Measurements from ENCODE around the gene CUL4A. TPM values are rescaled to one million over a fixed set of nuclear protein-coding genes. Genes with fewer than 3 reads are reported as not detected.

Gene CUL4A
- total and polyA plus RNA-seq, 2 experiments from 2014 or later = 67.5 to 195 TPM

DNA sequence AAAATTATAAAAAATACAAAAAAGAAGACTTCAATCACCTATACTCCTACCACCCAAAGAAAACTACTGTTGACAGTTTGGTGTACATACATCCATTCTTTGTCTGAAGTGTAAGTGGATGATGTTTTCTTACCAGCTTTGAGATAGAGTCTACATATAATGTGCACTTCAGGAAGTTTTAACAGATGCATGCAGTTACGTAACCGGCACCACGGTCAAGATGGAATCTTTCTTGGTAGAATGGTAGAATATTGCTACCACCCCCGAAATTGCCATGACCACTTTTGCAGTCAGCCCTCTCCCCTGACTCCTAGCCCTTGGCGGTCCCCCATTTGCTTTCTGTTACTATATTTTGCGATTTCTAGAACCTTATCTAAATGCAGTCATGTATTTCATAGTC, 1.4 kb downstream of the CUL4A start:
- H3K27me3 ChIP-seq (ENCODE audit: insufficient read depth) = no peaks in the 10 kb centered on the region

More for the DNA sequence above, 1.4 kb downstream of the CUL4A start:
- H3K27me3 Mint-ChIP-seq (ENCODE audit: insufficient read depth, low read depth, poor library complexity) = peaks cover 3% of the 10 kb centered on the region
- Histone ChIP-seq H3K79me2 (replicated peaks; ENCODE audit: insufficient read depth) (peaks cover 85% of the 10 kb centered on the region), H3K9me2 (ENCODE audit: insufficient read depth) (no peaks in the 10 kb centered on the region; the same call in 1 of the 2 replicates), H3K4me2 (peak overlapping the region; percentile 80), H3K27ac (ENCODE audit: low read depth) (peak overlapping the region; percentile 35; the same call in 1 of the 2 replicates), H3K4me3 (peak overlapping the region; percentile 62), H4K20me1 (replicated peaks; ENCODE audit: insufficient read depth) (peaks cover 45% of the 10 kb centered on the region), H3K4me1 (ENCODE audit: insufficient read depth) (peaks cover 34% of the 10 kb centered on the region), H2AFZ (no peak overlapping the region), H3K36me3 (ENCODE audit: insufficient read depth) (no peaks in the 10 kb centered on the region), H3F3A (replicated peaks; ENCODE audit: low read depth) (0 out of 2 replicates have a peak, but pooled peaks cover 10% of the 10 kb centered on the region)
- ATAC-seq (no peak), DNase-seq (ENCODE audit: low spot score) (no peak)
- no peaks in the 10 kb centered on the region for H3K9me3 Mint-ChIP-seq
- no peak for TF ChIP-seq STAT1 (IDR thresholded peaks at IDR 0.05; ENCODE audit: unreplicated experiment)
- TF ChIP-seq POLR2AphosphoS5 (IDR thresholded peaks at IDR 0.05; ENCODE audit: low read depth) = no peak
- TF ChIP-seq, protein P1, sequence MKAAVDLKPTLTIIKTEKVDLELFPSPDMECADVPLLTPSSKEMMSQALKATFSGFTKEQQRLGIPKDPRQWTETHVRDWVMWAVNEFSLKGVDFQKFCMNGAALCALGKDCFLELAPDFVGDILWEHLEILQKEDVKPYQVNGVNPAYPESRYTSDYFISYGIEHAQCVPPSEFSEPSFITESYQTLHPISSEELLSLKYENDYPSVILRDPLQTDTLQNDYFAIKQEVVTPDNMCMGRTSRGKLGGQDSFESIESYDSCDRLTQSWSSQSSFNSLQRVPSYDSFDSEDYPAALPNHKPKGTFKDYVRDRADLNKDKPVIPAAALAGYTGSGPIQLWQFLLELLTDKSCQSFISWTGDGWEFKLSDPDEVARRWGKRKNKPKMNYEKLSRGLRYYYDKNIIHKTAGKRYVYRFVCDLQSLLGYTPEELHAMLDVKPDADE (IDR thresholded peaks at IDR 0.05) = no peak
- no peak for TF ChIP-seq EZH2phosphoT487 (IDR thresholded peaks at IDR 0.05; ENCODE audit: unreplicated experiment)
- no peak for TF ChIP-seq EZH2 (IDR thresholded peaks at IDR 0.05; ENCODE audit: low read depth, unreplicated experiment)
- no peak for TF ChIP-seq NANOG (IDR thresholded peaks at IDR 0.05; ENCODE audit: borderline replicate concordance)
- TF ChIP-seq ZNF114 (CRISPR knock-in tag; IDR thresholded peaks at IDR 0.05) = no peak
- no peak for TF ChIP-seq ZNF331 (CRISPR knock-in tag; IDR thresholded peaks at IDR 0.05; ENCODE audit: low read depth)
- no peak for TF ChIP-seq JUNB (IDR thresholded peaks at IDR 0.05; ENCODE audit: unreplicated experiment)
- no peak for TF ChIP-seq REST (IDR thresholded peaks at IDR 0.05; ENCODE audit: unreplicated experiment)
- TF ChIP-seq, protein P2, sequence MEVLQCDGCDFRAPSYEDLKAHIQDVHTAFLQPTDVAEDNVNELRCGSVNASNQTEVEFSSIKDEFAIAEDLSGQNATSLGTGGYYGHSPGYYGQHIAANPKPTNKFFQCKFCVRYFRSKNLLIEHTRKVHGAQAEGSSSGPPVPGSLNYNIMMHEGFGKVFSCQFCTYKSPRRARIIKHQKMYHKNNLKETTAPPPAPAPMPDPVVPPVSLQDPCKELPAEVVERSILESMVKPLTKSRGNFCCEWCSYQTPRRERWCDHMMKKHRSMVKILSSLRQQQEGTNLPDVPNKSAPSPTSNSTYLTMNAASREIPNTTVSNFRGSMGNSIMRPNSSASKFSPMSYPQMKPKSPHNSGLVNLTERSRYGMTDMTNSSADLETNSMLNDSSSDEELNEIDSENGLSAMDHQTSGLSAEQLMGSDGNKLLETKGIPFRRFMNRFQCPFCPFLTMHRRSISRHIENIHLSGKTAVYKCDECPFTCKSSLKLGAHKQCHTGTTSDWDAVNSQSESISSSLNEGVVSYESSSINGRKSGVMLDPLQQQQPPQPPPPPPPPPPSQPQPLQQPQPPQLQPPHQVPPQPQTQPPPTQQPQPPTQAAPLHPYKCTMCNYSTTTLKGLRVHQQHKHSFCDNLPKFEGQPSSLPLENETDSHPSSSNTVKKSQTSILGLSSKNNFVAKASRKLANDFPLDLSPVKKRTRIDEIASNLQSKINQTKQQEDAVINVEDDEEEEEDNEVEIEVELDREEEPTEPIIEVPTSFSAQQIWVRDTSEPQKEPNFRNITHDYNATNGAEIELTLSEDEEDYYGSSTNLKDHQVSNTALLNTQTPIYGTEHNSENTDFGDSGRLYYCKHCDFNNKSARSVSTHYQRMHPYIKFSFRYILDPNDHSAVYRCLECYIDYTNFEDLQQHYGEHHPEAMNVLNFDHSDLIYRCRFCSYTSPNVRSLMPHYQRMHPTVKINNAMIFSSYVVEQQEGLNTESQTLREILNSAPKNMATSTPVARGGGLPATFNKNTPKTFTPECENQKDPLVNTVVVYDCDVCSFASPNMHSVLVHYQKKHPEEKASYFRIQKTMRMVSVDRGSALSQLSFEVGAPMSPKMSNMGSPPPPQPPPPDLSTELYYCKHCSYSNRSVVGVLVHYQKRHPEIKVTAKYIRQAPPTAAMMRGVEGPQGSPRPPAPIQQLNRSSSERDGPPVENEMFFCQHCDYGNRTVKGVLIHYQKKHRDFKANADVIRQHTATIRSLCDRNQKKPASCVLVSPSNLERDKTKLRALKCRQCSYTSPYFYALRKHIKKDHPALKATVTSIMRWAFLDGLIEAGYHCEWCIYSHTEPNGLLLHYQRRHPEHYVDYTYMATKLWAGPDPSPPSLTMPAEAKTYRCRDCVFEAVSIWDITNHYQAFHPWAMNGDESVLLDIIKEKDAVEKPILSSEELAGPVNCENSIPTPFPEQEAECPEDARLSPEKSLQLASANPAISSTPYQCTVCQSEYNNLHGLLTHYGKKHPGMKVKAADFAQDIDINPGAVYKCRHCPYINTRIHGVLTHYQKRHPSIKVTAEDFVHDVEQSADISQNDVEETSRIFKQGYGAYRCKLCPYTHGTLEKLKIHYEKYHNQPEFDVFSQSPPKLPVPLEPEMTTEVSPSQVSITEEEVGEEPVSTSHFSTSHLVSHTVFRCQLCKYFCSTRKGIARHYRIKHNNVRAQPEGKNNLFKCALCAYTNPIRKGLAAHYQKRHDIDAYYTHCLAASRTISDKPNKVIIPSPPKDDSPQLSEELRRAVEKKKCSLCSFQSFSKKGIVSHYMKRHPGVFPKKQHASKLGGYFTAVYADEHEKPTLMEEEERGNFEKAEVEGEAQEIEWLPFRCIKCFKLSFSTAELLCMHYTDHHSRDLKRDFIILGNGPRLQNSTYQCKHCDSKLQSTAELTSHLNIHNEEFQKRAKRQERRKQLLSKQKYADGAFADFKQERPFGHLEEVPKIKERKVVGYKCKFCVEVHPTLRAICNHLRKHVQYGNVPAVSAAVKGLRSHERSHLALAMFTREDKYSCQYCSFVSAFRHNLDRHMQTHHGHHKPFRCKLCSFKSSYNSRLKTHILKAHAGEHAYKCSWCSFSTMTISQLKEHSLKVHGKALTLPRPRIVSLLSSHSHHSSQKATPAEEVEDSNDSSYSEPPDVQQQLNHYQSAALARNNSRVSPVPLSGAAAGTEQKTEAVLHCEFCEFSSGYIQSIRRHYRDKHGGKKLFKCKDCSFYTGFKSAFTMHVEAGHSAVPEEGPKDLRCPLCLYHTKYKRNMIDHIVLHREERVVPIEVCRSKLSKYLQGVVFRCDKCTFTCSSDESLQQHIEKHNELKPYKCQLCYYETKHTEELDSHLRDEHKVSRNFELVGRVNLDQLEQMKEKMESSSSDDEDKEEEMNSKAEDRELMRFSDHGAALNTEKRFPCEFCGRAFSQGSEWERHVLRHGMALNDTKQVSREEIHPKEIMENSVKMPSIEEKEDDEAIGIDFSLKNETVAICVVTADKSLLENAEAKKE (CRISPR knock-in tag; IDR thresholded peaks at IDR 0.05) = no peak
- no peak for TF ChIP-seq CTCF (conservative IDR thresholded peaks at IDR 0.05; ENCODE audit: low read depth in 2 of 2)
- H3K4me3 Mint-ChIP-seq = peak overlapping the region; percentile 89
- H3K4me1 Mint-ChIP-seq = peaks cover 32% of the 10 kb centered on the region
- 0 out of 2 replicates have a peak overlapping the region, but pooled peaks have one; percentile 67 for H3K27ac Mint-ChIP-seq
- peaks cover 46% of the 10 kb centered on the region for H3K36me3 Mint-ChIP-seq (ENCODE audit: low read depth)
